ENCODE results near the gene ACOT8.

Gene ACOT8

DNA sequence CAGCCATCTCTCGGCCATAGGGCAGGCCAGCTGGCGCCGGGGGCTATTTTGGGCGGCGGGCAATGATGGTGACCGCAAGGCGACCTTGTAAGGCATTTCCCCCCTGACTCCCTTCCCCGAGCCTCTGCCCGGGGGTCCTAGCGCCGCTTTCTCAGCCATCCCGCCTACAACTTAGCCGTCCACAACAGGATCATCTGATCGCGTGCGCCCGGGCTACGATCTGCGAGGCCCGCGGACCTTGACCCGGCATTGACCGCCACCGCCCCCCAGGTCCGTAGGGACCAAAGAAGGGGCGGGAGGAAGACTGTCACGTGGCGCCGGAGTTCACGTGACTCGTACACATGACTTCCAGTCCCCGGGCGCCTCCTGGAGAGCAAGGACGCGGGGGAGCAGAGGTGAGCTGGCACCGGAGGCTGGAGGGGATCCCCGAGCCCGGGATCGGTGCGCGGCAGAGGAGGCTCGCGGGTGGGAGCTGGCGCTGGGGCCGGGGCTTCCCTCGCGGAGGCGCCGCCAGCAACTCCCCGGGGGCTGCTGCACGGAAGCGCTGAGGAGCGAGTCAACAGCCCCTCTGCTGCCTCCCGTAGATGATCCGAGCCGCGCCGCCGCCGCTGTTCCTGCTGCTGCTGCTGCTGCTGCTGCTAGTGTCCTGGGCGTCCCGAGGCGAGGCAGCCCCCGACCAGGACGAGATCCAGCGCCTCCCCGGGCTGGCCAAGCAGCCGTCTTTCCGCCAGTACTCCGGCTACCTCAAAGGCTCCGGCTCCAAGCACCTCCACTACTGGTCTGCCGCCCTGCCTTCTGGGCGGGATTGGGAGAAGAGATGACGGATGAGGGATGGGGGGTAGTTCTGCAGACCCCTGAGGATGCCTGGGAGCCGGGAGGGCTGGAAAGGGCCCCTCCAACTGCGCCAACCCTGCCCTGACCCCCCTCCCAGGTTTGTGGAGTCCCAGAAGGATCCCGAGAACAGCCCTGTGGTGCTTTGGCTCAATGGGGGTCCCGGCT is 34.1 kb upstream of the ACOT8 start, which contains the start of the genes CTSA and NEURL2:
CTSA (plus strand) TSS at position 351 of the 999 bp plus-strand sequence; CDS start at position 585, 234 bp downstream.
NEURL2 (minus strand) TSS at position 224 of the 999 bp plus-strand sequence; CDS start at position 7, 217 bp downstream.
- TF ChIP-seq FOXP2 (optimal IDR thresholded peaks at IDR 0.05; ENCODE audit: borderline replicate concordance, extremely low read depth, extremely low read length, insufficient read depth) = no peak
- peak; percentile 94 for TF ChIP-seq SIN3A (IDR thresholded peaks at IDR 0.05; ENCODE audit: borderline replicate concordance, insufficient read depth, low read length)
- peak; percentile 81 for TF ChIP-seq POLR2AphosphoS5 (IDR thresholded peaks at IDR 0.05; ENCODE audit: low read depth, low read length)
- TF ChIP-seq, protein P1, sequence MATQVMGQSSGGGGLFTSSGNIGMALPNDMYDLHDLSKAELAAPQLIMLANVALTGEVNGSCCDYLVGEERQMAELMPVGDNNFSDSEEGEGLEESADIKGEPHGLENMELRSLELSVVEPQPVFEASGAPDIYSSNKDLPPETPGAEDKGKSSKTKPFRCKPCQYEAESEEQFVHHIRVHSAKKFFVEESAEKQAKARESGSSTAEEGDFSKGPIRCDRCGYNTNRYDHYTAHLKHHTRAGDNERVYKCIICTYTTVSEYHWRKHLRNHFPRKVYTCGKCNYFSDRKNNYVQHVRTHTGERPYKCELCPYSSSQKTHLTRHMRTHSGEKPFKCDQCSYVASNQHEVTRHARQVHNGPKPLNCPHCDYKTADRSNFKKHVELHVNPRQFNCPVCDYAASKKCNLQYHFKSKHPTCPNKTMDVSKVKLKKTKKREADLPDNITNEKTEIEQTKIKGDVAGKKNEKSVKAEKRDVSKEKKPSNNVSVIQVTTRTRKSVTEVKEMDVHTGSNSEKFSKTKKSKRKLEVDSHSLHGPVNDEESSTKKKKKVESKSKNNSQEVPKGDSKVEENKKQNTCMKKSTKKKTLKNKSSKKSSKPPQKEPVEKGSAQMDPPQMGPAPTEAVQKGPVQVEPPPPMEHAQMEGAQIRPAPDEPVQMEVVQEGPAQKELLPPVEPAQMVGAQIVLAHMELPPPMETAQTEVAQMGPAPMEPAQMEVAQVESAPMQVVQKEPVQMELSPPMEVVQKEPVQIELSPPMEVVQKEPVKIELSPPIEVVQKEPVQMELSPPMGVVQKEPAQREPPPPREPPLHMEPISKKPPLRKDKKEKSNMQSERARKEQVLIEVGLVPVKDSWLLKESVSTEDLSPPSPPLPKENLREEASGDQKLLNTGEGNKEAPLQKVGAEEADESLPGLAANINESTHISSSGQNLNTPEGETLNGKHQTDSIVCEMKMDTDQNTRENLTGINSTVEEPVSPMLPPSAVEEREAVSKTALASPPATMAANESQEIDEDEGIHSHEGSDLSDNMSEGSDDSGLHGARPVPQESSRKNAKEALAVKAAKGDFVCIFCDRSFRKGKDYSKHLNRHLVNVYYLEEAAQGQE (IDR thresholded peaks at IDR 0.05; ENCODE audit: insufficient read depth in 1 of 2, low read depth in 2 of 2, low read length in 2 of 2) = no peak
- TF ChIP-seq TAF1 (IDR thresholded peaks at IDR 0.05; ENCODE audit: borderline replicate concordance, insufficient read depth, low read length) = peak; percentile 90

DNA sequence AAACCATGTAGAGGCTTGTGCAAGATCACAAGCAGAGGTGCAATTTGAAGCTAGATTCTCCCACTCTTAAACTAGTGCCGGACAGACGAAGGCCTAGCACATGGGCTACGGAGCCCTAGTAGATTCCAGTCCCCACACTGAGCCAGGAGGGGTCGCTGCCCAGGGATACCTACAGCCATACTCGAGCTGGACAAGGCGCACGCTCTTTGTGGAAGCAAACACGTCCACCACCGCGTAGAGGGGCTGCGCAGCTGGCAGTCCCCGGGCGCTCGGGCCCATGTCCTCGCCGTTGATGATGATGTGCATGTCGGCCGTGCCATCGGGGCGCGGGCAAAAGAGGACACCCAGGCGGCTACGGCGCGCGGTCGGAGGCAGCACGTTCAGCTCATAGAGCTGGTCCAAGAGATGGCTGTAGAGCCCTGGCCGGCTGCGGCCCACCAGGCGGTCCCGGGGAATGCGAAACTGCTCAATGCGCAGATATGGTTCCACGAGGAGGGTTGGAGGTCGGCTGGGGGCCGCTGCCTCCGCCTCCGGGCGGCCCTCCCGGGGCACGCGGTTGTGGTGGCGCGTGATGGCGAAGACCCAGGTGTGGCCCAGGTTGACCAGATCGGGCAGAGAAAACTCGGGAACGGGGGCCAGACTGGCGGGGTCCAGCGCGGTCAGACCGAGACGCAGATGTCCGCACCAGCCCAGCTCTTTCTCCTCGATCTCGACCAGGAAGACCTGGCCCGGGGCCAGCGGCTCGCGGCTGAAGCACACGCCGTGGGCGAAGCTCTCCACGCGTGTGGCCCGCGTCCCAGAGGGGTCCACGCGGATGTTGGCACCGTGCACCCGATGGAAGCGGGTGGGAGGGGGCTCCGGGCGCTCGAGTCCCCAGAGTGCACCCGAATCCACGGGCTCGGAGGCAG is 33.1 kb upstream of the ACOT8 start:
- TF ChIP-seq, protein P1 (IDR thresholded peaks at IDR 0.05; ENCODE audit: insufficient read depth in 1 of 2, low read depth in 2 of 2, low read length in 2 of 2) = no peak
- peak; percentile 3 for TF ChIP-seq FOXP2 (optimal IDR thresholded peaks at IDR 0.05; ENCODE audit: borderline replicate concordance, extremely low read depth, extremely low read length, insufficient read depth)

DNA sequence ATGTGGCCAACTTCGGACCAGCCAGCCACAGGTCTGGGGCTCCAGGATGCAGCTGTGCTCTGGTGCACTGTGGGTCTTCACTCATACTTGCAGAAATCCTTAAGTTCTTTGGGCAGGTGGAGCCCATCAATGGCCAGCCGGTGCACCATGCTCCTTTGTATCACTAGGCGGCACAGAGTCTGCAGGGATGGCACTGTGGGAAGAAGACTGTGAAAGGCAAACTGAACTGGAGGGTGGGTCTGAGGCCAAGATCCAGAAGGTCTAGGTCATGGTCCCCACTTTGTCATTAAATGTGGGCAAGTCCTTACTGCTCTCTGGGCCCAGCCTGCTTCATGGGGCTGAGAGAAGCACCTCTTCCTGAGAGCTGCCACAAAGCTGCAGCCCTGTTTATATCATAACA is 31.5 kb upstream of the ACOT8 start:
- TF ChIP-seq SIN3A (IDR thresholded peaks at IDR 0.05; ENCODE audit: borderline replicate concordance, insufficient read depth, low read length) (no peak), POLR2AphosphoS5 (IDR thresholded peaks at IDR 0.05; ENCODE audit: low read depth, low read length) (no peak), FOXP2 (optimal IDR thresholded peaks at IDR 0.05; ENCODE audit: borderline replicate concordance, extremely low read depth, extremely low read length, insufficient read depth) (no peak), TAF1 (IDR thresholded peaks at IDR 0.05; ENCODE audit: borderline replicate concordance, insufficient read depth, low read length) (no peak)
- TF ChIP-seq, protein P1 (IDR thresholded peaks at IDR 0.05; ENCODE audit: insufficient read depth in 1 of 2, low read depth in 2 of 2, low read length in 2 of 2) = no peak

DNA sequence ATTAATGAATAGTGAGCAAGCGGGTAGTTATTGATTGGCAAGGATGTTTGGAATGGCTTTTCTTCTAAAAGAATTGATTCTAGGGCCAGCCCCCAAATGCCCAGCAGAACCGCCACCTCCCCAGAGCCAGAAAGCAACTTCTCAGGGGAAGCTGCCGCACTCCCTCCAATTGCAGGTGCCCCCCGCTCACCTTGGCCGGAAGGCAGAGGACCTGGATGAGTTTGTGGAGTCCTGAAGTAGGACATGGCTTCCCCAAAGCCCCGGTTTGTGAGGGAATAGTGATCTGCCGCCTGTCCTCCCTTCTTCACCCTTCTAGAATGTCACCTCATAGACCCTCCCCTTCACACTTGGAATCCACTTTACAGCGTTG is 30.1 kb upstream of the ACOT8 start, which contains the start of gene SPATA25:
SPATA25 (minus strand) TSS at position 277 of the 370 bp plus-strand sequence; CDS start at position 245, 32 bp downstream.
- TF ChIP-seq SIN3A (IDR thresholded peaks at IDR 0.05; ENCODE audit: borderline replicate concordance, insufficient read depth, low read length) (no peak), POLR2AphosphoS5 (IDR thresholded peaks at IDR 0.05; ENCODE audit: low read depth, low read length) (no peak), FOXP2 (optimal IDR thresholded peaks at IDR 0.05; ENCODE audit: borderline replicate concordance, extremely low read depth, extremely low read length, insufficient read depth) (no peak), TAF1 (IDR thresholded peaks at IDR 0.05; ENCODE audit: borderline replicate concordance, insufficient read depth, low read length) (no peak)
- TF ChIP-seq, protein P1 (IDR thresholded peaks at IDR 0.05; ENCODE audit: insufficient read depth in 1 of 2, low read depth in 2 of 2, low read length in 2 of 2) = no peak

Data from PFSK-1 (cell line).